NOMO-1 treated with DMSO at 0.1 percent for 48 hours (cell line): ENCODE data around the gene GOLM1.
"Not testable (repeated sequence)": the region's sequence is repeated elsewhere in the genome, so short reads cannot be mapped to it uniquely, and the experiment has no call there.

Source experiments
- DNase-seq: peaks from one replicate; lab custom pipeline; 2025; ENCODE audit not compliant: unreplicated experiment; lab: John Stamatoyannopoulos, UW

Gene GOLM1

DNA sequence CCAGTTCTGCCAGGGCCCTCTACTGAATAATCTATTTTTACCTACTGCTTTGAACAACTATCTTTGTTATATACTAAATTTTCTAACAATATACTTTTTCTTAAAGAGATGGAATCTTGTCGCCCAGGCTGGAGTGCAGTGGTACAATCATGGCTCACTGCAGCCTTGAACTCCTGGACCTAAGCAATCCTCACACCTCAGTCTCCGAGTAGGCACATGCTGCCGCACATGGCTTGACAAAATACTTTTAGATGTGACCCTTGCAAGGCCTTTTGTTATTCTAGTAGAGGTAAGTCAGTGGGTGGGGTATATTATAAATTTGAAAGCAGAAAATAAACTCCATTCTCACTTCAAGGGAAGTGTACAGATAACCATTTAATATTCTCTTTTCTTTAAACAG lies 7.9 kb downstream of the GOLM1 start:
- DNase-seq: no peak

- no peak for DNase-seq
These were observed 16.5 kb downstream of the GOLM1 start for GRCh38 chr9:86082870-86083269.

DNA sequence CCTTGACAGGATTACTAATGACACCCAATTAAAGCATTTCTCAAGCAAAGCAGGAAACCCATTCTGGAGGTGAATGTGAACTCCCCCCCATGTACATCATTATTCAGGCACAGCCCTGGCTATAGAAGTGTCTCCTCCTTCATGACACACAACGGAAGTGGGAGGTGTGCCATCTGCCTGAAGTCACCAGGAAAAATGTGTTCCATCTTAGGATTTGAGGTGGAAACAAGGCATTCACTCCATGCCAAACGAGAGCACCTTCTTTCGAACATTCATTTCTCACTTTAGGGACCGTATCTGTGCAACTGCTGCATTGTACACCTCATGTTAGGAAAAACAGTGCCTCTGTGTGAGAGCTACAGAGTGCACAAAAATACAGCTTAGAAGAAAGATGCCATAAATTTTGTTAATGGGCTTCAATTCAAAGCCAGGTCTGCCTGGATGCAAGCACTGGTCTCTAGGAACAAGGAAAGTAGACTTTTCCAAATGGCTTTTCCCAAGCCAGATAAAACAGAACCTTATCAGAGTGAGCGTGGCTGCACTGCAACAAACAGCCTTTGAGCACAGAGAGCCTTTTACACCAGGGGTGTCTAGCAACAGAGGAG lies 19.4 kb downstream of the GOLM1 start:
- no peak for DNase-seq

GRCh38 chr9:86079421-86079831 lies 19.9 kb downstream of the GOLM1 start:
- DNase-seq: no peak

- DNase-seq: no peak
These were observed 20.6 kb downstream of the GOLM1 start for GRCh38 chr9:86078731-86079130.

GRCh38 chr9:86077276-86077675 lies 22.1 kb downstream of the GOLM1 start:
- no peak for DNase-seq

GRCh38 chr9:86075132-86076109 lies 23.9 kb downstream of the GOLM1 start:
- no peak for DNase-seq

- DNase-seq: no peak
These were observed 25.5 kb downstream of the GOLM1 start for GRCh38 chr9:86073839-86074238.

- DNase-seq: no peak
These were observed 26.9 kb downstream of the GOLM1 start for GRCh38 chr9:86072394-86072877.

GRCh38 chr9:86069206-86069869 lies 30.0 kb downstream of the GOLM1 start:
- DNase-seq: peak; percentile 63

GRCh38 chr9:86064220-86064619 lies 35.1 kb downstream of the GOLM1 start:
- no peak for DNase-seq

GRCh38 chr9:86062845-86063693 lies 36.3 kb downstream of the GOLM1 start:
- DNase-seq: no peak

DNA sequence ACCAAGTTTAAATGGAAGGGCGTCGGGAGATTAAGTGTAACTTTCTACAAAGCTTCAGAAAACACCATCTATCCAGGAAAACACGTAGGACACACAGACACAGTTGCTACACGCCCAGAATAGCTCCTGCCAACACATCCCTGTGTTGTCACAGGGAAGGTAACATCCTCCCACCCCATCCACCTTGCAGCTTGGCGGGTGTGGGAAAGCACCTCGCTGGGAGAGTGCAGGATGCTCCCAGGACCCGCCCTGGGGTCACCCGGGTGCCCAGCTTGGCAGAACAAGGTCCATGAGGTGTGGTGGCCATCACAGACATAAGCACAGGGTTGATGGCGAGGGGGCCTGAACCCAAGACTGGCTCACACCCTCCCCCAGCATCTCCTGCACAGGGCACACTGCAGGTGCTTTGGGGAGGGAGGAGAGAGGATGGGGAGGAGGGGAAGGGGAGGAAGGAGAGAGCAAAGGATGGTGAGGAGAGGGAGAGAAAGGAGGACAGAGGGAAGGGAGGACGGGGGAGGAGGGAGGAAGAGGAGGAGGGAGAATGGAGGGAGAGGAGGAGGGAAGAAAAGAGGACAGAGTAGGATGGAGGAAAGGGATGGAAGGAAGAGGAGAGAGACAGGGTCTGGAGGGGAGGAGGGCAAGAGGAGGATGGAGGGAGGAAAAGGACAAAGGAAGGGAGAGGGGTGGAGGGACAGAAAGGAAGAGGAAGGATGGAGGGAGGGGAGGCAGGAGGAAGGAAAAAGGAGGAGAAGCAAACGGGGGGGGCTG lies 37.2 kb downstream of the GOLM1 start:
- DNase-seq: no peak

DNA sequence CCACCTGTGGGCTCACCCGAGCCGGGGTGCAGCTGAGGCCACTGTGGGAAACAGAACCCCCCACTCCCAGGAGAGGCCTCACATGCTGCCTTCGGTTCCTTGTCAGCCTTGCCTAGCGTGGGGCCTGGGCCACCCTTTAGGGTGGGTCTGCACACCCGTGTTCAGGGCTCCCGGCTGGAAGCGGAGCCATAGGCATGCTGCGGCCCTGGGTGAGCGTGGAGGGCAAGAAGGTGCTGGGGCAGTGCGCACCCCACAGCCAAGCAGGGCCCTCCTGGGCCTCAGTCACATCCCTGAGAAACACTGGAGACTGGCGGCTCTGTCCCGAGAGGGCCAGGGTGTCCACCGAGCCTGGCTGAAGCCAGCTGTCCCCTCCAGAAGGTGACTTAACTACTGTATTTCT lies 41.9 kb downstream of the GOLM1 start:
- no peak for DNase-seq

- DNase-seq: no peak
These were observed 44.7 kb downstream of the GOLM1 start for GRCh38 chr9:86054695-86055094.

- no peak for DNase-seq
These were observed 46.5 kb downstream of the GOLM1 start for GRCh38 chr9:86052556-86053468.

DNA sequence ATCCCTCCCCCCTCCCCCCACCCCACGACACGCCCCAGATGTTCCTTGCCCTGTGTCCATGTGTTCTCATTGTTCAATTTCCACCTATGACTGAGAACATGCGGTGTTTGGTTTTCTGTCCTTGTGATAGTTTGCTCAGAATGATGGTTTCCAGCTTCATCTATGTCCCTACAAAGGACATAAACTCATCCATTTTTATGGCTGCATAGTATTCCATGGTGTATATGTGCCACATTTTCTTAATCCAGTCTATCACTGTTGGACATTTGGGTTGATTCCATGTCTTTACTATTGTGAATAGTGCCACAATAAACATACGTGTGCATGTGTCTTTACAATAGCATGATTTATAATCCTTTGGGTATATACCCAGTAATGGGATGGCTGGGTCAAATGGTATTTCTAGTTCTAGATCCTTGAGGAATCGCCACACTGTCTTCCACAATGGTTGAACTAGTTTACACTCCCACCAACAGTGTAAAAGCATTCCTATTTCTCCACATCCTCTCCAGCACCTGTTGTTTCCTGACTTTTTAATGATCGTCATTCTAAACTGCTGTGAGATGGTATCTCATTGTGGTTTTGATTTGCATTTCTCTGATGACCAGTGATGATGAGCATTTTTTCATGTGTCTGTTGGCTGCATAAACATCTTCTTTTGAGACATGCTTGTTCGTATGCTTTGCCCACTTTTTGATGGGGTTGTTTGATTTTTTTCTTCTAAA lies 51.2 kb downstream of the GOLM1 start:
- DNase-seq: not testable (repeated sequence)

DNA sequence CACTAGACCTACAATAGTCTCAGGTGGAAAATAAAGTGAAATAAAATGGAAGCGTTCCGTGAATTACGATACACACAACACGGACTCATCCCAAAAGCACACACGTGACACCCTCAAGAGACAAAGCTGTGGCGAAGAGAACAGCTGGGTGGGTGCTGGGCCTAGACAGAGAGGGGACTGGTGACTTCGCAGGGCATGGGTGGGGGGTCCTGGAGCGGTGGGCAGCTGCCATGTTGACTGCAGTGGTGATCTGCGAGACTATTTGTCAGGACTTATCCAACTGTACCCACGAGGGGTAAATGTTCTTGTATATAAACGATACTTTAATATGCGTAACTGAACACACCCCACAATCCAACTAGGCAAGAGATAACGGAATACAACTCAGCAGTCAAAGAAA lies 52.0 kb downstream of the GOLM1 start:
- no peak for DNase-seq
